Natural killer cell (primary cell): Measurements from ENCODE around the gene DEK. TPM values are rescaled to one million over a fixed set of nuclear protein-coding genes. Genes with fewer than 3 reads are reported as not detected.
"Not testable (repeated sequence)": the region's sequence is repeated elsewhere in the genome, so short reads cannot be mapped to it uniquely, and the experiment has no call there.

Experiments
- ATAC-seq, 3 donors: fragments of 150-1000 bp in 2 of 3; fragments of 200-7000 bp in 1 of 3; cut with Tn5 transposase; 1 replicate in 1 of 3; 2 replicates in 2 of 3; pipeline ENCODE4 v1.10.0; 2021; ENCODE audit warnings: mild to moderate bottlenecking in 2 of 3, moderate library complexity in 2 of 3
- DNase-seq, 2 donors: peaks; one replicate each; pipeline versions ENCODE4 v3.0.0 to v3.0.0-alpha.2; 2013 to 2021; ENCODE audit warnings: mixed read lengths in 1 of 2
- H3K27ac ChIP-seq: one replicate; pipeline ENCODE4 v1.5.1; 2013; ENCODE audit warnings: mild to moderate bottlenecking, low read length
- H3K27me3 ChIP-seq: one replicate; pipeline ENCODE4 v1.6.1; 2013; ENCODE audit warnings: low read length; ENCODE audit not compliant: control insufficient read depth, insufficient read depth
- H3K36me3 ChIP-seq: one replicate; pipeline ENCODE4 v1.6.1; 2013; ENCODE audit warnings: low read length; ENCODE audit not compliant: control insufficient read depth, insufficient read depth
- H3K4me1 ChIP-seq: one replicate; pipeline ENCODE4 v1.6.1; 2013; ENCODE audit warnings: low read length; ENCODE audit not compliant: control insufficient read depth, insufficient read depth
- H3K4me3 ChIP-seq: one replicate; pipeline ENCODE4 v1.5.1; 2013; ENCODE audit warnings: low read length
- H3K9me3 ChIP-seq: one replicate; pipeline ENCODE4 v1.6.1; 2013; ENCODE audit warnings: low read length; ENCODE audit not compliant: control insufficient read depth, insufficient read depth
- H3K27ac Mint-ChIP-seq, 2 donors: one replicate each; pipeline ENCODE4 v1.8.0; 2022; ENCODE audit warnings: mild to moderate bottlenecking in 2 of 2, mixed read lengths in 2 of 2, moderate library complexity in 1 of 2
- H3K27me3 Mint-ChIP-seq, 2 donors: one replicate each; pipeline ENCODE4 v1.8.0; 2022; ENCODE audit warnings: low read depth in 2 of 2, mixed read lengths in 2 of 2
- H3K36me3 Mint-ChIP-seq: one replicate; pipeline ENCODE4 v1.8.0; 2022; ENCODE audit warnings: mixed read lengths
- H3K4me1 Mint-ChIP-seq, 2 donors: one replicate each; pipeline ENCODE4 v1.8.0; 2022; ENCODE audit warnings: mixed read lengths in 2 of 2
- H3K4me3 Mint-ChIP-seq: one replicate; pipeline ENCODE4 v1.8.0; 2022; ENCODE audit warnings: mild to moderate bottlenecking, moderate library complexity, mixed read lengths
- H3K9me3 Mint-ChIP-seq, 2 donors: one replicate each; pipeline ENCODE4 v1.8.0; 2022; ENCODE audit warnings: mixed read lengths in 2 of 2
- WGBS: methylation state at CpG from one replicate; pipeline ENCODE4 v1.1.7; 2013; ENCODE audit warnings: missing lambda C conversion rate; ENCODE audit not compliant: insufficient coverage; 5-methylcytosine and 5-hydroxymethylcytosine counted together
- intact Hi-C: fragments of 100-400 bp; cut with micrococcal nuclease; formaldehyde crosslinking; loops from one replicate; pipeline ENCODE4 v1.14.2; 2022
- total RNA-seq, 4 donors: library from RNA; stranded (reverse); fragments of 120-200 nt in 1 of 4; gene quantifications; one replicate each; pipeline versions ENCODE4 v1.2.3 to v1.2.4, GENCODE V29; 2013 to 2022
- TF ChIP-seq, protein P1 (sequence below): fragments of 200-600 bp; IDR thresholded peaks from one replicate; pipeline ENCODE4 v1.8.0; 2022; ENCODE audit warnings: antibody characterized with exemption

DEK gene
- total RNA-seq, 3 donors from 2014 or later (not counting 1 experiment from before 2014, with no cell fraction given), result 79.5 to 89.7 (median 80.9) TPM

DNA sequence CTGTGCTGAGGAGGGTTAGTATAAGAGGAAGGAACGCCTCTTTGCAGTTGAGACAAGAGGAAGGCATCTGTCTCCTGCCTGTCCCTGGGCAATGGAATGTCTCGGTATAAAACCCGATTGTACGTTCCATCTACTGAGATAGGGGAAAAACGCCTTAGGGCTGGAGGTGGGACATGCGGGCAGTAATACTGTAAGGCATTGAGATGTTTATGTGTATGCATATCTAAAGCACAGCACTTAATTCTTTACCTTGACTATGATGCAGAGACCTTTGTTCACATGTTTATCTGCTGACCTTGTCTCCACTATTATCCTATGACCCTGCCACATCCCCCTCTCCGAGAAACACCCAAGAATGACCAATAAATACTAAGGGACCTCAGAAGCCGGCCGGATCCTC, 37.2 kb downstream of the DEK start:
- peak overlapping the region in 1 of 2 donors; percentile 39 for H3K27ac Mint-ChIP-seq
- H3K27ac ChIP-seq, DNase-seq, H3K27me3 ChIP-seq, ATAC-seq, H3K4me3 ChIP-seq, H3K4me1 ChIP-seq, H3K9me3 ChIP-seq, H3K4me3 Mint-ChIP-seq, intact Hi-C loops, H3K27me3 Mint-ChIP-seq: not testable (repeated sequence)
- H3K9me3 Mint-ChIP-seq, result peaks cover 0 to 19% of the 10 kb centered on the region in 2 donors
- H3K4me1 Mint-ChIP-seq, result peaks cover 27 to 35% of the 10 kb centered on the region in 2 donors
- peaks cover 41% of the 10 kb centered on the region for H3K36me3 ChIP-seq
- H3K36me3 Mint-ChIP-seq, result peaks cover 29% of the 10 kb centered on the region
- 100% methylated on average over 3 of the region's 9 CpGs for WGBS

DNA sequence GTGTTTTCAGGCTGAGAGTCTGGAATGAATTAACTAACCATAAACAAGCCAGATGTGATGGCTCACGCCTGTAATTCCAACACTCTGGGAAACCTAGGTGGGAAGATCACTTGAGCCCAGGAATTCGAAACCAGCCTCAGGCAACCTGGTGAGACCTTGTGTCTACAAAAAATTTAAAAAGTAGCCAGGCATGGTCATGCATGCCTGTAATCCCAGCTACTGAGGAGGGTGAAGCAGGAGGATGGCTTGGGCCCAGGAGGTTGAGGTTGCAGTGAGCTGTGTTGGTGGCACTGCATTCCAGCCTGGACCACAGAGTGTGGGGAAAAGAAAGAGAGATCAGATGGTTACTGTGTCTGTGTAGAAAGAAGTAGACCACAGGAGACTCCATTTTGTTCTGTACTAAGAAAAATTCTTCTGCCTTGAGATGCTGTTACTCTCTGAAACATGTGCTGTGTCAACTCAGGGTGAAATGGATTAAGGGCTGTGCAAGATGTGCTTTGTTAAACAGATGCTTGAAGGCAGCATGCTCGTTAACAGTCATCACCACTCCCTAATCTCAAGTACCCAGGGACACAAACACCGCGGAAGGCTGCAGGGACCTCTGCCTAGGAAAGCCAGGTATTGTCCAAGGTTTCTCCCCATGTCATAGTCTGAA, 37.8 kb downstream of the DEK start:
- H3K27ac ChIP-seq, H3K4me3 ChIP-seq, H3K4me1 ChIP-seq, H3K9me3 ChIP-seq, H3K27me3 ChIP-seq, H3K4me3 Mint-ChIP-seq, intact Hi-C loops, DNase-seq, H3K27me3 Mint-ChIP-seq, ATAC-seq: not testable (repeated sequence)
- WGBS, result 99% methylated on average over 5 of the region's 5 CpGs
- peaks cover 21 to 29% of the 10 kb centered on the region in 2 donors for H3K4me1 Mint-ChIP-seq
- H3K9me3 Mint-ChIP-seq, result peaks cover 0 to 15% of the 10 kb centered on the region in 2 donors
- H3K36me3 ChIP-seq, result peaks cover 45% of the 10 kb centered on the region
- peaks cover 23% of the 10 kb centered on the region for H3K36me3 Mint-ChIP-seq
- peak overlapping the region in 1 of 2 donors; percentile 74 for H3K27ac Mint-ChIP-seq

DNA sequence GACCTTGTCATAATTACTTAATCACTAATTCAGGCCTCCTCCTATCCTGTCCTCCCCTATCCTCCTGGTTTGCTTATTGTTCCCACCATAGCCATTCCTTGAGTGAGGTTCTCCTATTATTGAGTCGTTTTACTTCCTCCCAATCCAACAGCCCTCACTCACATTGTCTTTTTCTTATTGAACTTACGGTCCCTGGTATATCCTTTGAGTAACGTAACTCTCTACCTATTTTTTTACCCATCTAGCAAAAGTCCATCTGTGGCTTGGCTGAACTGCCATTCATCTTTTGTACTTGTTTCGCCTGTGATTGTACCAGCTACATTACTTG, 43.1 kb downstream of the DEK start:
- peak overlapping the region in 1 of 2 donors; percentile 6 for H3K27ac Mint-ChIP-seq
- ATAC-seq (no peak), DNase-seq (no peak)
- TF ChIP-seq, protein P1, sequence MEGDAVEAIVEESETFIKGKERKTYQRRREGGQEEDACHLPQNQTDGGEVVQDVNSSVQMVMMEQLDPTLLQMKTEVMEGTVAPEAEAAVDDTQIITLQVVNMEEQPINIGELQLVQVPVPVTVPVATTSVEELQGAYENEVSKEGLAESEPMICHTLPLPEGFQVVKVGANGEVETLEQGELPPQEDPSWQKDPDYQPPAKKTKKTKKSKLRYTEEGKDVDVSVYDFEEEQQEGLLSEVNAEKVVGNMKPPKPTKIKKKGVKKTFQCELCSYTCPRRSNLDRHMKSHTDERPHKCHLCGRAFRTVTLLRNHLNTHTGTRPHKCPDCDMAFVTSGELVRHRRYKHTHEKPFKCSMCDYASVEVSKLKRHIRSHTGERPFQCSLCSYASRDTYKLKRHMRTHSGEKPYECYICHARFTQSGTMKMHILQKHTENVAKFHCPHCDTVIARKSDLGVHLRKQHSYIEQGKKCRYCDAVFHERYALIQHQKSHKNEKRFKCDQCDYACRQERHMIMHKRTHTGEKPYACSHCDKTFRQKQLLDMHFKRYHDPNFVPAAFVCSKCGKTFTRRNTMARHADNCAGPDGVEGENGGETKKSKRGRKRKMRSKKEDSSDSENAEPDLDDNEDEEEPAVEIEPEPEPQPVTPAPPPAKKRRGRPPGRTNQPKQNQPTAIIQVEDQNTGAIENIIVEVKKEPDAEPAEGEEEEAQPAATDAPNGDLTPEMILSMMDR, result no peak
- Histone ChIP-seq H3K27me3 (no peaks in the 10 kb centered on the region), H3K4me3 (no peak overlapping the region), H3K4me1 (no peaks in the 10 kb centered on the region), H3K36me3 (peaks cover 41% of the 10 kb centered on the region), H3K27ac (no peak overlapping the region), H3K9me3 (no peaks in the 10 kb centered on the region)
- intact Hi-C loops, result no loop called here
- H3K4me3 Mint-ChIP-seq, result no peak overlapping the region
- no peaks in the 10 kb centered on the region for H3K27me3 Mint-ChIP-seq
- no peaks in the 10 kb centered on the region for H3K9me3 Mint-ChIP-seq
- WGBS, result 94% methylated on average over 3 of the region's 4 CpGs
- H3K4me1 Mint-ChIP-seq, result peaks cover 0 to 10% of the 10 kb centered on the region in 2 donors
- peaks cover 8% of the 10 kb centered on the region for H3K36me3 Mint-ChIP-seq

DNA sequence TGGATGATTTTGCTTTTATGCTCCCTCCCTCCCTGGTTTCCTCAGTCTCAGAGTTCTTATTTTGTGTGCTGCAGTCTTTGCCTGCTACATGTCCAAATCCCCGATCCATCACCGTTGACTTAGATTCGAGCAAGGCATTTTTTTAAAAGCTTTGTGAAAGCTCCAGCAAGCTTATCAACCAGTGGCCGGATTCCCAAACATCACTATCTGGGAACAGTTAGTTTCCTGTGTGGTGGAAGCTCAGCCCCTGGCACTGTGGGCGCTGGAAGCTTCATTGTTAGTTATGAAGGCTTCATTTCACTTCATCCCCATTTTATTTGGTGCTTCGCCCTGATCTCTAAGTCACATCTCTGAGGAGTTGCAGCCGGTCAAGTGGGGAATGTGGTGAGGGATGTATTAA, 44.7 kb downstream of the DEK start:
- 94% methylated on average over 5 of the region's 7 CpGs for WGBS
- Histone ChIP-seq H3K27ac (no peak overlapping the region), H3K9me3 (no peaks in the 10 kb centered on the region), H3K4me3 (no peak overlapping the region), H3K36me3 (peaks cover 30% of the 10 kb centered on the region), H3K27me3 (no peaks in the 10 kb centered on the region), H3K4me1 (peaks cover 5% of the 10 kb centered on the region)
- Mint-ChIP-seq H3K4me3 (no peak overlapping the region), H3K4me1 (peaks cover 0 to 5% of the 10 kb centered on the region in 2 donors), H3K27me3 (no peaks in the 10 kb centered on the region), H3K27ac (peak overlapping the region in 1 of 2 donors; percentile 35), H3K9me3 (no peaks in the 10 kb centered on the region), H3K36me3 (peaks cover 8% of the 10 kb centered on the region)
- intact Hi-C loops, result no loop called here
- ATAC-seq, result no peak
- TF ChIP-seq, protein P1, result no peak
- DNase-seq, result no peak
